PC-3 (cell line): ENCODE results near the gene SLC22A4. TPM values are rescaled to one million over a fixed set of nuclear protein-coding genes. Genes with fewer than 3 reads are reported as not detected.

Source experiments
- ATAC-seq: fragments of 200-7000 bp; cut with Tn5 transposase; 2 replicates; pipeline ENCODE4 v1.9.1; 2020; ENCODE audit warnings: mild to moderate bottlenecking, moderate library complexity
- BruUV-seq: library from RNA; stranded (reverse); fragments of 400-500 nt; replicated peaks from 2 replicates; lab custom pipeline; 2021; lab: Mats Ljungman, UMichigan
- CTCF ChIA-PET: fragments of 300-600 bp; sonication (Branson Sonifier 250); formaldehyde crosslinking; loops from one replicate; lab custom pipeline; 2022; ENCODE audit warnings: antibody characterized with exemption; lab: Charles Lee
- POLR2A ChIA-PET: fragments of 300-600 bp; sonication (Branson Sonifier 250); formaldehyde crosslinking; loops from one replicate; lab custom pipeline; 2022; ENCODE audit warnings: antibody characterized with exemption; ENCODE audit not compliant: unreplicated experiment; lab: Charles Lee
- DNase-seq: peaks from one replicate; pipeline ENCODE4 v3.0.0-alpha.2; 2015
- H2AFZ ChIP-seq: fragments of 300-600 bp; sonication (generic); 2 replicates; pipeline ENCODE4 v1.6.0; 2016; ENCODE audit warnings: antibody characterized with exemption, low read length
- H3F3A ChIP-seq: fragments of 300-600 bp; sonication (generic); one replicate; pipeline ENCODE4 v1.6.0; 2017; ENCODE audit warnings: antibody characterized with exemption, low read length, control low read depth, mild to moderate bottlenecking; ENCODE audit not compliant: unreplicated experiment
- H3K27ac ChIP-seq: fragments of 300-600 bp; sonication (generic); 2 replicates; pipeline ENCODE4 v1.5.1; 2016; ENCODE audit warnings: mild to moderate bottlenecking, low read length
- H3K27me3 ChIP-seq: fragments of 300-600 bp; sonication (generic); 2 replicates; pipeline ENCODE4 v1.6.1; 2016; ENCODE audit warnings: low read length, mixed read lengths
- H3K36me3 ChIP-seq: fragments of 300-600 bp; sonication (generic); 2 replicates; pipeline ENCODE4 v1.6.1; 2016; ENCODE audit warnings: low read depth, mixed run types, low read length, mixed read lengths
- H3K4me1 ChIP-seq: fragments of 300-600 bp; sonication (generic); 2 replicates; pipeline ENCODE4 v1.5.1; 2016; ENCODE audit warnings: low read length; ENCODE audit not compliant: insufficient read depth
- H3K4me2 ChIP-seq: fragments of 300-600 bp; sonication (generic); 2 replicates; pipeline ENCODE4 v1.6.0; 2016; ENCODE audit warnings: low read length
- H3K4me3 ChIP-seq: fragments of 300-600 bp; sonication (generic); 2 replicates; pipeline ENCODE4 v1.5.1; 2016; ENCODE audit warnings: mild to moderate bottlenecking, low read length, mixed read lengths
- H3K79me2 ChIP-seq: fragments of 300-600 bp; sonication (generic); 2 replicates; pipeline ENCODE4 v1.6.1; 2017; ENCODE audit warnings: low read length, mixed read lengths
- H3K9ac ChIP-seq: fragments of 300-600 bp; sonication (generic); 2 replicates; pipeline ENCODE4 v1.6.0; 2016; ENCODE audit warnings: mild to moderate bottlenecking, low read length
- H3K9me2 ChIP-seq: fragments of 300-600 bp; sonication (generic); replicated peaks from 2 replicates; pipeline ENCODE4 v1.6.1; 2016; ENCODE audit warnings: mixed run types, low read length, mixed read lengths
- H3K9me3 ChIP-seq: fragments of 300-600 bp; sonication (generic); 2 replicates; pipeline ENCODE4 v1.6.1; 2016; ENCODE audit warnings: low read length, mixed read lengths
- H4K20me1 ChIP-seq: fragments of 300-600 bp; sonication (generic); 2 replicates; pipeline ENCODE4 v1.6.1; 2016; ENCODE audit warnings: low read length, mixed read lengths
- CTCF ChIP-seq: fragments of 300-600 bp; sonication (generic); conservative IDR thresholded peaks from 2 replicates; pipeline ENCODE4 v1.5.1; 2017; ENCODE audit warnings: antibody characterized with exemption, low read depth, mild to moderate bottlenecking, low read length
- EZH2 ChIP-seq: fragments of 300-600 bp; sonication (generic); IDR thresholded peaks from one replicate; pipeline ENCODE4 v1.6.1; 2017; ENCODE audit warnings: antibody characterized with exemption, mild to moderate bottlenecking, low read length; ENCODE audit not compliant: unreplicated experiment
- EZH2phosphoT487 ChIP-seq: fragments of 300-600 bp; sonication (generic); IDR thresholded peaks from 2 replicates; pipeline ENCODE4 v1.6.1; 2018; ENCODE audit warnings: mild to moderate bottlenecking, antibody characterized with exemption, low read length, borderline replicate concordance
- intact Hi-C: fragments of 100-400 bp; cut with micrococcal nuclease; formaldehyde crosslinking; loops from 2 replicates; pipeline ENCODE4 v1.9.0; 2023
- total RNA-seq: library from RNA; depleted of rRNA; stranded (reverse); fragments of >200 nt; gene quantifications from 2 replicates; pipeline ENCODE4 v1.2.3, GENCODE V29; 2014

SLC22A4 gene
- total RNA-seq, 1 experiment from 2014 or later = 3.4 TPM

GRCh38 chr5:132270706-132271105 is 23.5 kb upstream of the SLC22A4 start:
- ChIA-PET CTCF (no interaction called here), POLR2A (no interaction called here)
- Histone ChIP-seq H3F3A (no peaks in the 10 kb centered on the region), H3K4me2 (no peak overlapping the region), H3K36me3 (0 out of 2 replicates have a peak, but pooled peaks cover 5% of the 10 kb centered on the region), H3K79me2 (no peaks in the 10 kb centered on the region), H3K4me1 (peaks cover 10% of the 10 kb centered on the region), H3K27ac (no peak overlapping the region), H3K9me3 (no peaks in the 10 kb centered on the region), H3K27me3 (no peaks in the 10 kb centered on the region), H3K4me3 (no peak overlapping the region), H3K9me2 (no peaks in the 10 kb centered on the region), H4K20me1 (no peaks in the 10 kb centered on the region), H3K9ac (no peak overlapping the region), H2AFZ (no peak overlapping the region)
- ATAC-seq = no peak
- intact Hi-C loops = no loop called here
- DNase-seq = no peak
- no TSS peak for BruUV-seq
- TF ChIP-seq EZH2phosphoT487 (no peak), EZH2 (no peak), CTCF (no peak)

DNA sequence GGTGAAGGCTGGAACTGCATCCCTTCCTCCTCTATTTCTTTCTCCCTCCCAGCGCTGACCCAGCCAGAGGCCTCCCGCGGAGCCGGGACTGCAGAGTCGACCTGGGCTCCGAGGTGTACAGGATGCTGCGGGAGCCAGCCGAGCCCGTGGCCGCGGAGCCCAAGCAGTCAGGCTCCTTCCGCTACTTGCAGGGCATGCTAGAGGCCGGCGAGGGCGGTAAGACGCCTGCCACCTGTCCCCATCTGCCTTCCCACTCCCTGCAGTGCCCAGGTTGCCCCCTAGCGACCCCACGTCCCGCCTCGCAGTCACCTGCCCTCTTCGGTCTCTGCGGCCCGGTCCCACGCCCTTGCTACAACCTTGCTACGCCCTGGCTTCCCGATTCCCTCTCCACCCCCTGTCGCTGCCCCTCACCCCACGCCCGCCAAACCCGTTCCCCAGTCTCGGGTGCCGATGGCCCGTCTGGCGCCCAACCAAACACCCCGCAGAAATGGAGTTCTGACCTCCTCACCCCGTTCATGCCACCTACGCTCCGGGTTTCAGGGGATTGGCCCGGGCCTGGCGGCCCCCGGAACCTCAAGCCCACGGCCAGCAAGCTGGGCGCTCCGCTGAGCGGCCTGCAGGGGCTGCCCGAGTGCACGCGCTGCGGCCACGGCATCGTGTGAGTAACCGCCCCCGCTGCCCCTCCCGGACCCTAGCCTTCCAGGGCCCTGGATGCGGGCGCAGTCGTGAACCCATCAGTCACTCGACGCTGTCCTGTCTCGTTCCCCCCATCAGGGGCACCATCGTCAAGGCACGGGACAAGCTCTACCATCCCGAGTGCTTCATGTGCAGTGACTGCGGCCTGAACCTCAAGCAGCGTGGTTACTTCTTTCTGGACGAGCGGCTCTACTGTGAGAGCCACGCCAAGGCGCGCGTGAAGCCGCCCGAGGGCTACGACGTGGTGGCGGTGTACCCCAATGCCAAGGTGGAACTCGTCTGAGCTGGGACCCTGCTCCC is 22.6 kb upstream of the SLC22A4 start:
- Histone ChIP-seq H4K20me1 (no peaks in the 10 kb centered on the region), H3K36me3 (0 out of 2 replicates have a peak, but pooled peaks cover 4% of the 10 kb centered on the region)

More for the DNA sequence above, 22.6 kb upstream of the SLC22A4 start:
- Histone ChIP-seq H3K4me1 (peaks cover 1% of the 10 kb centered on the region), H3K27ac (no peak overlapping the region), H3K4me3 (no peak overlapping the region), H3K79me2 (no peaks in the 10 kb centered on the region), H3K9me3 (no peaks in the 10 kb centered on the region), H3K27me3 (no peaks in the 10 kb centered on the region), H3F3A (no peaks in the 10 kb centered on the region), H3K4me2 (no peak overlapping the region), H2AFZ (no peak overlapping the region), H3K9me2 (no peaks in the 10 kb centered on the region), H3K9ac (no peak overlapping the region)
- intact Hi-C loops = no loop called here
- ChIA-PET POLR2A (no interaction called here), CTCF (no interaction called here)
- DNase-seq (no peak), ATAC-seq (no peak)
- no TSS peak for BruUV-seq
- TF ChIP-seq EZH2 (no peak), EZH2phosphoT487 (no peak), CTCF (no peak)
